Endothelial cell of umbilical vein (primary cell): ENCODE measurements around the gene CAMK2D. TPM values are rescaled to one million over a fixed set of nuclear protein-coding genes. Genes with fewer than 3 reads are reported as not detected.
A peak's percentile ranks its signal among the peaks of the same experiment; 100 is the strongest.

Source experiments
- BruUV-seq: library from RNA; stranded (reverse); fragments of 400-500 nt; replicated peaks from 2 replicates; lab custom pipeline; 2021; lab: Mats Ljungman, UMichigan
- CTCF ChIA-PET: fragments of 300-600, 350-600 bp; sonication (Branson Sonifier 250); formaldehyde crosslinking; loops from one replicate; lab custom pipeline; 2021; ENCODE audit warnings: antibody characterized with exemption, inconsistent platforms; lab: Charles Lee
- POLR2A ChIA-PET: fragments of 300-600, 350-600 bp; sonication (Branson Sonifier 250); formaldehyde crosslinking; loops from one replicate; lab custom pipeline; 2021; ENCODE audit warnings: antibody characterized with exemption, inconsistent platforms; lab: Charles Lee
- DNase-seq: peaks from one replicate; pipeline ENCODE4 v3.0.0-alpha.2; 2011; ENCODE audit warnings: low read depth, low spot score
- FAIRE-seq: peaks from 2 replicates; lab custom pipeline; 2011; peaks lifted over from hg19 to GRCh38; lab: Jason Lieb, UNC
- H2AFZ ChIP-seq: 2 replicates; pipeline ENCODE4 v1.6.0; 2012; ENCODE audit warnings: low read depth, low read length, control low read depth, inconsistent platforms
- H3K27ac ChIP-seq: 2 replicates; pipeline ENCODE4 v1.5.1; 2011; ENCODE audit warnings: low read depth, mild to moderate bottlenecking, control low read depth, low read length, moderate library complexity; ENCODE audit not compliant: insufficient read depth
- H3K27me3 ChIP-seq, 2 experiments: 2 replicates each; pipeline versions ENCODE4 v1.6.0 to v1.6.1; 2011; ENCODE audit warnings: low read length in 2 of 2, mixed read lengths in 1 of 2; ENCODE audit not compliant: control insufficient read depth in 2 of 2, insufficient read depth in 2 of 2
- H3K36me3 ChIP-seq, 2 experiments: 2 replicates in 1 of 2; 3 replicates in 1 of 2; pipeline ENCODE4 v1.5.1; 2011; ENCODE audit warnings: low read length in 2 of 2, mild to moderate bottlenecking in 1 of 2, moderate library complexity in 1 of 2; ENCODE audit not compliant: control insufficient read depth in 2 of 2, insufficient read depth in 2 of 2; ENCODE audit errors: extremely low read depth in 1 of 2
- H3K4me1 ChIP-seq: 3 replicates; pipeline ENCODE4 v1.5.1; 2011; ENCODE audit warnings: mild to moderate bottlenecking, low read length; ENCODE audit not compliant: control insufficient read depth, insufficient read depth; ENCODE audit errors: extremely low read depth
- H3K4me2 ChIP-seq: 2 replicates; pipeline ENCODE4 v1.6.1; 2011; ENCODE audit warnings: low read length, control low read depth, mixed read lengths; ENCODE audit not compliant: insufficient read depth
- H3K4me3 ChIP-seq, 3 experiments: fragments of 200-600 bp in 1 of 3; sonication (generic), shearing (Covaris generic) in 1 of 3; replicated peaks in 1 of 3; 2 replicates each; pipeline ENCODE4 v1.5.1; 2011 to 2016; ENCODE audit warnings: control low read depth in 3 of 3, low read length in 3 of 3, mild to moderate bottlenecking in 2 of 3, inconsistent platforms in 1 of 3, low read depth in 1 of 3, moderate library complexity in 1 of 3; ENCODE audit not compliant: insufficient read depth in 1 of 3
- H3K79me2 ChIP-seq: 2 replicates; pipeline ENCODE4 v1.6.0; 2012; ENCODE audit warnings: low read length, inconsistent platforms; ENCODE audit not compliant: control insufficient read depth, insufficient read depth
- H3K9ac ChIP-seq: replicated peaks from 2 replicates; pipeline ENCODE3; 2011; ENCODE audit warnings: low read length, control low read depth; ENCODE audit not compliant: insufficient read depth; ENCODE audit errors: extremely low read depth
- H3K9me1 ChIP-seq: replicated peaks from 3 replicates; pipeline ENCODE4 v1.6.0; 2011; ENCODE audit warnings: mild to moderate bottlenecking, low read length; ENCODE audit not compliant: control insufficient read depth, insufficient read depth; ENCODE audit errors: extremely low read depth
- H3K9me3 ChIP-seq: replicated peaks from 2 replicates; pipeline ENCODE4 v1.5.1; 2012; ENCODE audit warnings: low read length, inconsistent platforms; ENCODE audit not compliant: control insufficient read depth, insufficient read depth
- H4K20me1 ChIP-seq: replicated peaks from 2 replicates; pipeline ENCODE3; 2011; ENCODE audit warnings: mild to moderate bottlenecking, low read length; ENCODE audit not compliant: control insufficient read depth, insufficient read depth; ENCODE audit errors: extremely low read depth
- EZH2 ChIP-seq: IDR thresholded peaks from 2 replicates; pipeline ENCODE4 v1.6.1; 2012; ENCODE audit warnings: borderline replicate concordance, low read depth, mild to moderate bottlenecking, moderate library complexity, low read length, inconsistent platforms; ENCODE audit not compliant: severe bottlenecking
- FOS ChIP-seq: IDR thresholded peaks from 2 replicates; pipeline ENCODE4 v1.6.1; 2011; ENCODE audit warnings: mild to moderate bottlenecking, low read length, moderate library complexity, borderline replicate concordance; ENCODE audit not compliant: insufficient read depth
- GATA2 ChIP-seq: IDR thresholded peaks from 2 replicates; pipeline ENCODE4 v1.7.0; 2011; ENCODE audit warnings: low read depth, mild to moderate bottlenecking, moderate library complexity, mixed read lengths, low read length; ENCODE audit not compliant: insufficient read length, insufficient read depth
- JUN ChIP-seq: IDR thresholded peaks from 2 replicates; pipeline ENCODE4 v1.6.1; 2011; ENCODE audit warnings: borderline replicate concordance, low read depth; ENCODE audit not compliant: insufficient read length, insufficient read depth
- MYC ChIP-seq: IDR thresholded peaks from one replicate; pipeline ENCODE4 v1.6.1; 2011; ENCODE audit warnings: mild to moderate bottlenecking, low read depth, low read length
- POLR2A ChIP-seq: IDR thresholded peaks from 2 replicates; pipeline ENCODE4 v1.6.1; 2012; ENCODE audit warnings: low read depth, mild to moderate bottlenecking, control low read depth, low read length
- POLR2AphosphoS5 ChIP-seq: IDR thresholded peaks from 2 replicates; pipeline ENCODE4 v1.6.1; 2012; ENCODE audit warnings: low read depth, mild to moderate bottlenecking, control low read depth, low read length, moderate library complexity; ENCODE audit not compliant: insufficient read depth
- dilution Hi-C: fragments of 300-500 bp; cut with MboI; formaldehyde crosslinking; loops from one replicate; pipeline ENCODE4 v1.15.0; 2019; ENCODE audit warnings: low sequenced_read_pairs; ENCODE audit not compliant: extremely low pct_ligation_motif_present
- intact Hi-C: fragments of 100-400 bp; cut with micrococcal nuclease; formaldehyde crosslinking; loops from one replicate; pipeline ENCODE4 v1.10.0; 2022
- polyA plus RNA-seq, 4 experiments: library from polyadenylated mRNA; depleted of rRNA in 3 of 4; stranded (reverse) in 3 of 4; unstranded in 1 of 4; fragments of >200 nt; gene quantifications; 2 replicates each; pipeline versions ENCODE4 v1.2.1 to v1.2.3, GENCODE V29; 2011 to 2012; ENCODE audit warnings: missing spikeins in 1 of 4
- total RNA-seq: library from RNA; stranded (reverse); gene quantifications from 2 replicates; pipeline ENCODE4 v1.2.3, GENCODE V29; 2021
- TF ChIP-seq, protein P1 (sequence below), 2 donors: IDR thresholded peaks; 1 replicate in 1 of 2; 2 replicates in 1 of 2; pipeline ENCODE4 v1.5.1; 2011; ENCODE audit warnings: low read length in 2 of 2, mild to moderate bottlenecking in 2 of 2, moderate library complexity in 2 of 2, control low read depth in 1 of 2, inconsistent platforms in 1 of 2, low read depth in 1 of 2; ENCODE audit not compliant: insufficient read depth in 1 of 2; ENCODE audit errors: extremely low read depth in 1 of 2
- TF ChIP-seq, protein P2 (sequence below): IDR thresholded peaks from 2 replicates; pipeline ENCODE4 v1.6.1; 2011; ENCODE audit not compliant: insufficient read depth, insufficient read length

CAMK2D gene
- total and polyA plus RNA-seq, 2 donors (not counting 3 experiments of a cell fraction or from before 2014, with no cell fraction given) = 10.4 to 30.7 TPM

DNA sequence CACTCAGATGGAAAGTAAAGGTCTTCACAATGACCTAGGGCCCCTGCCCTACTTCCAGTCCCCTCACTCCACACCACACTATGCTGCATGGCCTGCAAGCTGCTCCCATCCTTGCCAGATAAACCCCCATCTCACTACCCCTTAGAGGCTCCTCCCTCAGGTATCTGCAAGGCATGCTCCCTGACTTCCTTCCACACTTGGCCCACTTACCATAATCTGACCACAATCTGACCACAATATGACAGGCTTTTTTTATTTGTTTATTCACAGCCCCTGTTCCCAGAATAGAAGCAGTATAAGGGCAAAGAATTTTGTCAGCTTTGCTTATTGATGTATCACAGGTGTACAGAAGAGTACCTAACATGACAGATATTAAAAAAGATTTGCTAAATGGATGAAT lies 124.7 kb downstream of the CAMK2D start:
- Histone ChIP-seq H2AFZ (no peak overlapping the region), H3K79me2 (no peaks in the 10 kb centered on the region), H3K9me1 (no peaks in the 10 kb centered on the region), H4K20me1 (peaks cover 2% of the 10 kb centered on the region), H3K4me1 (peaks cover 3% of the 10 kb centered on the region), H3K9ac (no peak overlapping the region), H3K27ac (no peak overlapping the region), H3K9me3 (no peaks in the 10 kb centered on the region), H3K27me3 (no peaks in the 10 kb centered on the region), H3K36me3 (no peaks in the 10 kb centered on the region), H3K4me3 (no peak overlapping the region), H3K4me2 (no peak overlapping the region)
- dilution Hi-C loops (no loop called here), intact Hi-C loops (no loop called here)
- CTCF ChIA-PET = no interaction called here
- FAIRE-seq = no peak
- no peak for DNase-seq
- no TSS peak for BruUV-seq
- POLR2A ChIA-PET = no interaction called here
- TF ChIP-seq, protein P1, sequence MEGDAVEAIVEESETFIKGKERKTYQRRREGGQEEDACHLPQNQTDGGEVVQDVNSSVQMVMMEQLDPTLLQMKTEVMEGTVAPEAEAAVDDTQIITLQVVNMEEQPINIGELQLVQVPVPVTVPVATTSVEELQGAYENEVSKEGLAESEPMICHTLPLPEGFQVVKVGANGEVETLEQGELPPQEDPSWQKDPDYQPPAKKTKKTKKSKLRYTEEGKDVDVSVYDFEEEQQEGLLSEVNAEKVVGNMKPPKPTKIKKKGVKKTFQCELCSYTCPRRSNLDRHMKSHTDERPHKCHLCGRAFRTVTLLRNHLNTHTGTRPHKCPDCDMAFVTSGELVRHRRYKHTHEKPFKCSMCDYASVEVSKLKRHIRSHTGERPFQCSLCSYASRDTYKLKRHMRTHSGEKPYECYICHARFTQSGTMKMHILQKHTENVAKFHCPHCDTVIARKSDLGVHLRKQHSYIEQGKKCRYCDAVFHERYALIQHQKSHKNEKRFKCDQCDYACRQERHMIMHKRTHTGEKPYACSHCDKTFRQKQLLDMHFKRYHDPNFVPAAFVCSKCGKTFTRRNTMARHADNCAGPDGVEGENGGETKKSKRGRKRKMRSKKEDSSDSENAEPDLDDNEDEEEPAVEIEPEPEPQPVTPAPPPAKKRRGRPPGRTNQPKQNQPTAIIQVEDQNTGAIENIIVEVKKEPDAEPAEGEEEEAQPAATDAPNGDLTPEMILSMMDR (IDR thresholded peaks at IDR 0.05; ENCODE audit: extremely low read depth in 1 of 2, insufficient read depth in 1 of 2, low read depth in 1 of 2, low read length in 2 of 2) = no peak
- TF ChIP-seq POLR2A (no peak), JUN (no peak), GATA2 (peak; percentile 43)
- TF ChIP-seq, protein P2, sequence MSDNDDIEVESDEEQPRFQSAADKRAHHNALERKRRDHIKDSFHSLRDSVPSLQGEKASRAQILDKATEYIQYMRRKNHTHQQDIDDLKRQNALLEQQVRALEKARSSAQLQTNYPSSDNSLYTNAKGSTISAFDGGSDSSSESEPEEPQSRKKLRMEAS = no peak

GRCh38 chr4:113636438-113636818 lies 125.1 kb downstream of the CAMK2D start:
- Histone ChIP-seq H3K27me3 (no peaks in the 10 kb centered on the region), H3K4me3 (no peak overlapping the region), H3K36me3 (no peaks in the 10 kb centered on the region), H2AFZ (no peak overlapping the region), H3K27ac (no peak overlapping the region), H3K4me2 (no peak overlapping the region), H3K9me3 (no peaks in the 10 kb centered on the region), H3K79me2 (no peaks in the 10 kb centered on the region), H3K4me1 (peaks cover 3% of the 10 kb centered on the region), H3K9me1 (no peaks in the 10 kb centered on the region), H3K9ac (no peak overlapping the region), H4K20me1 (peaks cover 2% of the 10 kb centered on the region)
- FAIRE-seq (no peak), DNase-seq (no peak)
- dilution Hi-C loops (no loop called here), intact Hi-C loops (no loop called here)
- POLR2A ChIA-PET = no interaction called here
- CTCF ChIA-PET = no interaction called here
- no TSS peak for BruUV-seq
- TF ChIP-seq GATA2 (no peak), POLR2A (no peak), POLR2AphosphoS5 (no peak), EZH2 (no peak), FOS (no peak), JUN (no peak), MYC (no peak)
- TF ChIP-seq, protein P2 = no peak
- TF ChIP-seq, protein P1 (IDR thresholded peaks at IDR 0.05; ENCODE audit: extremely low read depth in 1 of 2, insufficient read depth in 1 of 2, low read depth in 1 of 2, low read length in 2 of 2) = no peak
